ENCODE data around the gene AVPR1A.

The AVPR1A gene

GRCh38 chr12:63093711-63094110, 57.3 kb downstream of the AVPR1A start:
- DNase-seq (ENCODE audit: low spot score) = peak; percentile 51

GRCh38 chr12:63093084-63093483, 57.9 kb downstream of the AVPR1A start:
- no peak for DNase-seq (ENCODE audit: low spot score)
